Upper lobe of left lung (tissue), 4 donors: ENCODE measurements around the gene ALDH3A1.

ENCODE experiments used
- CTCF ChIP-seq, 6 experiments: fragments of 450-650 bp in 4 of 6; fragments of 200-600 bp in 2 of 6; sonication (generic) in 2 of 6; IDR thresholded peaks; one replicate each; pipeline ENCODE4 v1.5.1; 2016 to 2019; ENCODE audit warnings: antibody characterized with exemption in 6 of 6
- EP300 ChIP-seq, 4 donors: sonication (generic); formaldehyde crosslinking; IDR thresholded peaks; one replicate each; pipeline ENCODE4 v1.5.1; 2017; ENCODE audit warnings: antibody characterized with exemption in 4 of 4, control low read depth in 2 of 4

- TF ChIP-seq CTCF (IDR thresholded peaks at IDR 0.05) (no peak), EP300 (IDR thresholded peaks at IDR 0.05) (no peak)
These were observed 1.6 kb downstream of the ALDH3A1 start for GRCh38 chr17:19746517-19746916.
